ENCODE data around the gene GNLY.

Gene GNLY

GRCh38 chr2:85718885-85719492, 24.8 kb downstream of the GNLY start:
- no peak for TF ChIP-seq CTCF (IDR thresholded peaks at IDR 0.05; ENCODE audit: insufficient read depth, low read depth, low read length, missing control alignments)
- no peak for DNase-seq (ENCODE audit: low read depth)
- no peak overlapping the region for H3K4me3 ChIP-seq (ENCODE audit: low read depth, low read length)

GRCh38 chr2:85719609-85720240, 25.6 kb downstream of the GNLY start:
- DNase-seq (ENCODE audit: low read depth): no peak
- no peak for TF ChIP-seq CTCF (IDR thresholded peaks at IDR 0.05; ENCODE audit: insufficient read depth, low read depth, low read length, missing control alignments)
- no peak overlapping the region for H3K4me3 ChIP-seq (ENCODE audit: low read depth, low read length)

GRCh38 chr2:85720533-85720932, 26.4 kb downstream of the GNLY start:
- DNase-seq (ENCODE audit: low read depth): no peak
- TF ChIP-seq CTCF (IDR thresholded peaks at IDR 0.05; ENCODE audit: insufficient read depth, low read depth, low read length, missing control alignments): no peak
- H3K4me3 ChIP-seq (ENCODE audit: low read depth, low read length): no peak overlapping the region

- no peak for TF ChIP-seq CTCF (IDR thresholded peaks at IDR 0.05; ENCODE audit: insufficient read depth, low read depth, low read length, missing control alignments)
- H3K4me3 ChIP-seq (ENCODE audit: low read depth, low read length): no peak overlapping the region
Measured at GRCh38 chr2:85721641-85722040, 27.5 kb downstream of the GNLY start.

GRCh38 chr2:85722519-85722918, 28.4 kb downstream of the GNLY start:
- DNase-seq (ENCODE audit: low read depth): no peak
- TF ChIP-seq CTCF (IDR thresholded peaks at IDR 0.05; ENCODE audit: insufficient read depth, low read depth, low read length, missing control alignments): no peak
- no peak overlapping the region for H3K4me3 ChIP-seq (ENCODE audit: low read depth, low read length)

More at GRCh38 chr2:85721641-85722040, 27.5 kb downstream of the GNLY start:
- DNase-seq (ENCODE audit: low read depth): no peak

GRCh38 chr2:85723707-85724360, 29.7 kb downstream of the GNLY start:
- DNase-seq (ENCODE audit: low read depth): no peak
- TF ChIP-seq CTCF (IDR thresholded peaks at IDR 0.05; ENCODE audit: insufficient read depth, low read depth, low read length, missing control alignments): no peak

More at GRCh38 chr2:85723707-85724360, 29.7 kb downstream of the GNLY start:
- no peak overlapping the region for H3K4me3 ChIP-seq (ENCODE audit: low read depth, low read length)
